HG03520 (cell line): ENCODE results near the gene MALAT1.
"Not testable (repeated sequence)": the region's sequence is repeated elsewhere in the genome, so short reads cannot be mapped to it uniquely, and the experiment has no call there.

ENCODE experiments used
- ATAC-seq: cut with Tn5 transposase; IDR thresholded peaks from one replicate; pipeline ENCODE4 v1.9.1; 2021; ENCODE audit warnings: mild to moderate bottlenecking, moderate library complexity; ENCODE audit not compliant: unreplicated experiment

MALAT1 gene

GRCh38 chr11:65498977-65499712 is at the start of gene MALAT1:
Gene MALAT1, plus strand, starts transcription at chr11:65499045.
- ATAC-seq, result no peak

- ATAC-seq, result not testable (repeated sequence)
These were observed 47.5 kb upstream of the MALAT1 start for GRCh38 chr11:65451301-65451700.

GRCh38 chr11:65452259-65452658 is 46.6 kb upstream of the MALAT1 start:
- ATAC-seq, result not testable (repeated sequence)

GRCh38 chr11:65452806-65453490 is 45.9 kb upstream of the MALAT1 start:
- no peak for ATAC-seq

- no peak for ATAC-seq
These were observed 44.5 kb upstream of the MALAT1 start for GRCh38 chr11:65454311-65454695.

GRCh38 chr11:65454696-65455456 is 44.0 kb upstream of the MALAT1 start:
- peak; percentile 77 for ATAC-seq

- no peak for ATAC-seq
These were observed 42.4 kb upstream of the MALAT1 start for GRCh38 chr11:65456418-65456817.

GRCh38 chr11:65459552-65459951 is 39.3 kb upstream of the MALAT1 start:
- ATAC-seq, result no peak

GRCh38 chr11:65465471-65465870 is 33.4 kb upstream of the MALAT1 start:
- not testable (repeated sequence) for ATAC-seq

- not testable (repeated sequence) for ATAC-seq
These were observed 31.5 kb upstream of the MALAT1 start for GRCh38 chr11:65467306-65467705.

- ATAC-seq, result no peak
These were observed 29.9 kb upstream of the MALAT1 start for GRCh38 chr11:65468874-65469333.

- ATAC-seq, result no peak
These were observed 28.3 kb upstream of the MALAT1 start for GRCh38 chr11:65470433-65471049.

GRCh38 chr11:65471447-65471891 is 27.4 kb upstream of the MALAT1 start:
- ATAC-seq, result no peak

- ATAC-seq, result not testable (repeated sequence)
These were observed 26.1 kb upstream of the MALAT1 start for GRCh38 chr11:65472588-65473277.

GRCh38 chr11:65473278-65473860 is 25.5 kb upstream of the MALAT1 start:
- ATAC-seq, result no peak

GRCh38 chr11:65474864-65475263 is 24.0 kb upstream of the MALAT1 start:
- ATAC-seq, result no peak

- no peak for ATAC-seq
These were observed 22.2 kb upstream of the MALAT1 start for GRCh38 chr11:65476632-65477148.

GRCh38 chr11:65477149-65477965 is 21.5 kb upstream of the MALAT1 start:
- ATAC-seq, result peak; percentile 69
